GM19193 (cell line): ENCODE results near the gene RFXANK.
A peak's percentile ranks its signal among the peaks of the same experiment; 100 is the strongest.

Source experiments
- POLR2A ChIP-seq: IDR thresholded peaks from 4 replicates; pipeline ENCODE4 v1.6.1; 2011; ENCODE audit not compliant: insufficient read depth, insufficient read length; ENCODE audit errors: extremely low read depth

RFXANK gene

DNA sequence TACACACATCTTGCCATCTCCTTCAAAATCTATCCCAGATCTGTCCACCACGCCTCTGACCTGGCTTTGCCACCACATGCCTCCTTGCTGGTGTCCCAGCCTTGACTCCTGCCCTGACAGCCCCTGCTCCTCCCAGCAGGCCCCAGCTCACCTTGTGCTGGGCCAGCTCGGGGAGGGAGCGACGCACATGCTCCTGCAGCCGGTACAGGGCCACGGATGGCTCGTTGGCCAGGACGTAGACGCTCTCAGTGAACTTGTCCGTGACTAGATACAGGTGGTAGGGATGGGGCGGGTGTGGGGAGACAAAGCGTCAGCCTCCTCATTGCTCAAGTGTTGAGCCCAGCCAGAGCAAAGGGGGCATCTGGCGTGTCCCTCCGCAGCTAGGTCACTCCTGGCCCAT lies 5.3 kb upstream of the RFXANK start:
- TF ChIP-seq POLR2A: no peak

DNA sequence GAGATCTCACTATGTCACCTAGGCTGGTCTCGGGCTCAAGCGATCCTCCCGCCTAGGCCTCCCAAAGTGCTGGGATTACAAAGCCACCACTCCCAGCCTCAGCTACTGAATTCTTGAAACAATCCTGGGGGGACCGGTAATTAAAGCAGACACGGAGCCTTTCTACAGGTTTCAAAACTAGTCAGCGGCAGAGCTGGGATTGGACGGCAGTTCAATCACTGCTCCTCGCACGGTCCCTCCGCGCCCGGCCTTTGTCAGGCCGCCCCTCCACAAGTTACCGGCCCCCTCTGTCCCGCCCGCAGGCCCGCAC lies 335 bp upstream of the RFXANK start:
- TF ChIP-seq POLR2A: no peak

DNA sequence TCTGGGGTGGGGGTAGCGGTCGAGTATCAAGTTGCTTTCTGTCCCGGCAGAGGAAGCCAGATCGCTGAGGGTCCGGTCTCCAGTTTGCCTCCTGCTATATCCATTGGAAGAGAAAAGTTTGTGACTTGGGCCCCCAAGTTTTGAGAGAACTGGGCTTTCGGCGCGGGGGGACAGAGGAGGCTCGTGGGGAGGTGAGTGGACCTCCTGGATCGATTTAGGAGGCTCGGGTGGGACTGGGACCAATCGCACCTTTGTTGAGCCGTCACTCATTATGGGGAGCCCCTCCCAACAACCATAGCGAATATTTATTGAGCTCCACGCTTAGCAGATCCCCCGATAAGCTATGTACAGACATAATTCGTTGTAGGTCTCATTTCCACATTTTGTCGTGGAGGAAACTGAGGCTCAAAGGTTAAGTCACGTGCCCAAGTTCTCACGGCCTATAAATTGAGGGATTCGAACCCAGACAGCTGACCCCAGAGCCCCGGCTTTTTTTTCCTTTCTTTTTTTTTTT lies 909 bp downstream of the RFXANK start:
- peak; percentile 55 for TF ChIP-seq POLR2A

DNA sequence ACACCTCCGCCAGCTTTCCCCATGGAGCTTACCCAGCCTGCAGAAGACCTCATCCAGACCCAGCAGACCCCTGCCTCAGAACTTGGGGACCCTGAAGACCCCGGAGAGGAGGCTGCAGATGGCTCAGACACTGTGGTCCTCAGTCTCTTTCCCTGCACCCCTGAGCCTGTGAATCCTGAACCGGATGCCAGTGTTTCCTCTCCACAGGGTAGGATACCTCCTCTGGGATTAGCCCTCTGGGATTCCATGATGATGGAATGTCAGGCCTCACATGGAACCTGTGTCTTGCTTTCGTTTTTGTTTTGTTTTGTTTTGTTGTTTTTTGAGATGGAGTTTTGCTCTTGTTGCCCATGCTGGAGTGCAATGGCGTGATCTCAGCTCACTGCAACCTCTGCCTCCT lies 1.9 kb downstream of the RFXANK start:
- TF ChIP-seq POLR2A: no peak

DNA sequence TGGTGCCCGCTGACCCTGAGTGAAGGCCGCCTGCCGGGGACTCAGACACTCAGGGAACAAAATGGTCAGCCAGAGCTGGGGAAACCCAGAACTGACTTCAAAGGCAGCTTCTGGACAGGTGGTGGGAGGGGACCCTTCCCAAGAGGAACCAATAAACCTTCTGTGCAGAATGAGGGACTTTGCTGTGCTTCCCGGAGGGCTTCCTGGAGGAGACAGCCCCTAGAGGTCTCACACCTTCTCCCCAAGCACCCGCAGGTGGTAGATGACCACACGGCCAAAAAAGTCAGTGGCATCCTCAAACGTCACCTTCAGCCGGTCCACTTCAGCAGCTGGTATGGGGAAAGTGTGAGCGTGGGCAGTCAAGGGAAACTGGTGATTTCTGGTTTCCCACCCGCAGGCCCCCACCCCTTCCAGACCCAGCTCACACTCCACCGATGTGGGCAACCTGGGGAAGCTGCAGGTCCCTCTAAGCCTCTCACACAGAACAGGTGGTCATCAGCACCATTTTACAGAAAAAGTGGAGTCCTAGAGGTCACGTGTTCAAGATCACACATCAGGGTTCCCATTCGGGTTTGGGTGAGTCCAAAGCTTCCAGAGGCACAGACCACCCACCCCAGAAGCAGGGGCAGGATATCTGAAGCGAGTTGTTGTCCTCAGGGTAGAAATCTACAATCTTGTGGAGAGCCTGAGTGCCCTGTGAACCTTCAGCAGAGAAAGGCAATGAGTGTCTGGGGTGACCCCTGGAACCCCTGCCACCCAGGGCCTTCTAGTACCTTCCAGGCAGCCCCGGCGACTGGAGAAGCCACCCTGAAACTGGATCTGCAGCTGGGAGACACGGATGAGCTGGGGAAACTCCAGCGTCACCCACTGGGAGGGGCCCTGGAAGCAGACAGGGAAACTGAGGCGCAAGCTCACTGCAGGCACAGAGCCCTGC lies 9.9 kb downstream of the RFXANK start:
- no peak for TF ChIP-seq POLR2A

DNA sequence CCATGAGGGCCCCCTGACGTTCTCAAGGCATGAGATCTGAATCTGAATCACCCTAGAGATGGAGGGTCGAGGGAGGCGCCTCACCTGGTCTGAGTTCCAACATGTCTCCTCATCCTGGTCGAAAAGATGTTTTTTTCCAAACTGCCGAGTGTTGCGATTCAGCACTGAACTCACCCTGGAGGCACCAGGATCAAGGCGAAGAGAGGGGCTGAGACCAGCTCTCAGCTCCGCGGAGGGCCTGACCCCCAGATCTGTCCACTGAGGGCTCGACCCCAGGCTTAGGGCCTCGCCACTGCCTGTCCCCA lies 10.6 kb downstream of the RFXANK start:
- no peak for TF ChIP-seq POLR2A

DNA sequence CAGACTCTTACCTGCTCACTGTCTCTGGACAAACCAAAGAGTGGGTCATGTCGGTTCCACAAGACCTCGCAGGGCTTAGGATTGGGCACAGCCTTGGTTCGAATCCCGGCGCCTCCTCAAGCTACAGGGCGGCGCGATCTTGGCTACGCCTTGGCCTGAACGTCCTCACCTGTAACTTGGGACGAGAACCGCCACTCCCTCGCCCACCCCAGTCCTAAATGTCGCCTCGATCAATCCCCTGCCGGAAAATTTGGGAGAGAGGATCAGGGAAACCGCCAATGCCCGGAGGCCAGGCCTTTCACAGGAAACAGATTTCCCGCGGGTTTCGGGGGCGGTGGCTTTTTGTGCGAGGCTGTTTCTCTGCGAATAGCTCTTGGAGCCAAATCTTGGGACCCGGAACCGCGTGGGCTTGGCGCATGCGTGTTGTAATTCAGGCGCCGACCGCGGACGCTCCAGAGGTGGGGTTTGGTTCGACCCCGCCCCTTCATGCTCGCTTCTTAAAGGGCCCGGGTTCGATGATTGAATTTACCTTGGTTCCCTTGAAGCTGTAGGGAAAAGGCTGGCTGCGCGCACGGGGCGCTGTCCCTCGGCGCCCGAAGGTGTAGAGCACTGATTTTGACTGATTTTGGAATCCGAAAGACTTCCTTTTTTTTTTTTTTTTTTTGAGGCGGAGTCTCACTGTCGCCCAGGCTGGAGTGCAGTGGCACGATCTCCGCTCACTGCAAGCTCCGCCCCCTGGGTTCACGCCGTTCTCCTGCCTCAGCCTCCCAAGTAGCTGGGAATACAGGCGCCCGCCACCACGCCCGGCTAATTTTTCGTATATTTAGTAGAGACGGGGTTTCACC lies 11.2 kb downstream of the RFXANK start, which contains the start of gene NR2C2AP:
NR2C2AP (minus strand) TSS at position 403 of the 845 bp plus-strand sequence; CDS start at position 49, 354 bp downstream.
- TF ChIP-seq POLR2A: peak; percentile 64

DNA sequence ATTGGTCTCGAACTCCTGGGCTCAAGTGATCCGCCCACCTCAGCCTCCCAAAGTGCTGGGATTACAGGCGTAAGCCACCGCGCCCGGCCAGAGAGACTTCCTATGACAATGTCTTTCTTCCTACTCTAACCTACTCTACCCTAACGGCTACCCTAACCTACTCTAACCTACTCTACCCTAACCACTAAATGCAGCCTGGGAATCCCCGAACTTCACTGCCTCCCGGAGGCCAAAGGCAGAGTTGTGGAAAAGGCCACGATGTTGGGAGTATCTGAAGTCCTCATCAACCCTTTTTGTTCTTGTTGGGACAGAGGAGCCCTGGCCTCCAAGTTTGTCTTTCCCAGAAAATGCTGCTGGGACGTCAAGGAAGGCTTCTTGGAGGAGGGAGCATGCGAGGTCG lies 12.1 kb downstream of the RFXANK start:
- TF ChIP-seq POLR2A: no peak

DNA sequence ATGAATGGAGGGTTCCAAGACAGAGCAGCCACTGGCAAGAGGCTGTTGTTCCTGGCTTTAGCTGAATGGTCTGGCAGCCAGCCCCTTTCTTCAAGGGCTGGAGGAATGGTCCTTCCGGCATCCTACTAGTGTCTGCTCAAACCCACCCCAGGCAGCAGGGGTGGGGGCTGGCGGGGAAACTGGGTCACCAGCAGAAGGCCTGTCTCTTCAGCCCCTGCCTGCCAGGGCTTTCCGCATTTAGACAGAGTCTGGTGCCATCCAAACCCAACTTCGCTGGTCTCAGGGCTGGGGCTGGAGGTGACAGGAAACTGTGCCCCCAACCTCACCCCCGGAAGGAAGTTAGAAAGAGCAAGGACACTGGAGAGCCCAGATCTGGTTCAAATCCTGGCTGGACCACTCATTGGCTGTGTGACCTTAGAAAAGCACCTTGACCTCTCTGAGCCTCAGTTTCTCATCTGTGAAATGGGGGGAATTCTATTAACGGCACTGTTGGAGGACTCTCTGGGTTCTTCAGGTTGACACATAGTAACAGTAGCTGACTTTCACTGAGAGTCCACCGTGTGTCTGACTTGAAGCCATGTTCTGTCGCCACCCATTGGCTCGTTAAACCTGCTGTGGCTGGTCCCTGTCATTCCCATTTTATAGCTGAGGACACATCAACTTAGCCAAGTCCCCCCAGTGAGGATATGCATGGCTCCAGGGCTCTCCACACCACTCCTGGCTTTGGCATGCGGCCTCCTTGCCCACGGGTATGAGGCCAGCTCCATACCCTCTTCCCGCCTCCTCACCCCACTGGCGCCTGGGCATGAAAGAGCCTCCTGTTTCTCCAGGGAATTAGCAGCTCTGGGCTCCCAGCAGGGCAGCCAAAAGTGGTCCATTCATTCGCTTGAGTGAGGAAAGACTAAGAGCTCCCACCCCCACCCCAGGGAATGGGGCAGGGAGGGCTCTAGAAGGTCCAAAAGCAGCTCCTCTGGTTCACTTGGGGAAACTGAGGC lies 13.7 kb downstream of the RFXANK start:
- TF ChIP-seq POLR2A: no peak

DNA sequence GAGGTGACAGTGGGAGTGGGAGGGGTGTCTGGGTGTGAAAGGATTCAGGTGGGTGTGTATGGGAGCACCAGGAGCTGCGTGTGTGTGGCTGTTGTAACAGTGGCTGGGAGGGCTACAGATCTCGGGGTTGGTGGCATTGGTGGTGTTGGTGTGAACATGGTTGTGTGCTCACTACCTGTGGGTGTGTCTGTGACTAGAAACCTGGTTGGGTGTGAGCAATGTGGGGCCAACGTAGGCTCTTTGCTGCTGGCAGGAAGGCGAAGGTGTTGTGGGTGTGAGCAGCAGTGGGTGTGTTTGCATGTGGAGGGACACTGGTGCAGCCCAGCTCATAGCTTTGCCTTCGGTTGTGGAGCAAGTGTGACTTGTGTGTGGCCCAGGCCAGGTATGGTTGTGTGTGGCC lies 14.9 kb downstream of the RFXANK start:
- no peak for TF ChIP-seq POLR2A

DNA sequence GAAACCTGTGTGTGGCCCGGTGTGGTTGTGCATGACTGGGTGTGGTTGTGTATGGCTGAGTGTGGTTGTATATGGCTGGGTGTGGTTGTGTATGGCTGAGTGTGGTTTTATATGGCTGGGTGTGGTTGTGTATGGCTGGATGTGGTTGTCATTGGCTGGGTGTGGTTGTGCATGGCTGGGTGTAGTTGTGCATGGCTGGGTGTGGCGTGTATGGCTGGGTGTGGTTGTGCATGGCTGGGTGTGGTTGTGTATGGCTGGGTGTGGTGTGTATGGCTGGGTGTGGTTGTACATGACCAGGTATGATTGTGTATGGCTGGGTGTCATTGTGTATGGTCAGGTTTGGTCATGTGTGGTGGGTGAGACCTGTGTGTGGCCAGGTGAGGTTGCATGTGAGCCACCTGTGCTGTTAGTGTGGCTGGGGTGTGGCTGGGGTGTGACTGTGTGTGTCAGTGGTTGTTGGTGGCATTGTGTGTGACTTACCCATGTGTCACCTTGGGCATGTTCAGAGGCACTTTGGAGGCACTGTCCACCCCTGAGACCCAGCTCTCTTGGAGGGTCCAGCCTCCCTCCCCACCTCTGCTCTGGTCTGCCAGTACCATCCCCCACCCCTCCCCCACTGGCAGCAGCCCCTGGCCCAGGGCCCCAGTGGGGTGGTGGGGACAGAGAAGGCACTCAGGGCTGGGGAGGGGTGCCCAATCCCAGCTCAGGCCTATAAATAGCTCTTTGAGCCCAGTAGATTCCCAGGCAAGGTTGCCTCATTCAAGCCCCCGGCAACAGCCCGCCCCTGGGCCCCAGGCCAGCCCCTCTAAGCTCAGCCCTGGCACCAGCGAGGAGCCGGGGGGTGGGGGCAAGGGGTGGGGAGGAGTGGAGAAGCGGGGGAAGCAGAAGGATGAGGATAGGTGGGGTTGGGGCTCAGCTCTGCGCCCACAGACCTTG lies 15.8 kb downstream of the RFXANK start:
- TF ChIP-seq POLR2A: no peak

DNA sequence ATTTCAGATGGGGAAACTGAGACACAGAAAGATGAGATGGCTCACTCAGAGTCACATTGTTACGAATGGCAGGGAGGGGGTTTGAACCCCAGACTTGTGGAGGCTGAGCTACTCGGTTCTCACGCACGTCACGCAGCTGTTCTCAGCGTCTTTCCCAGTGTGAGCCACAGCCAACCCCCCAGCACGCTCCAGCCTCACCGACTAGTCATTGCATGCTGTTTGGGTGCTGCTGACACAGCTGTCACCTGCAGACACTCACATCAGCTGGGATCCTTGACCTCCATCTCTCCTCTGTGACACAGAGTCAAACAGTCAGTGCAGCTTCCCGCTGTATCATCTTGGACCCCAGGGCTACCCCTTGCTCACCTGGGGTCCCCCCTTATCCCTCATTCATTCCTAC lies 17.3 kb downstream of the RFXANK start:
- no peak for TF ChIP-seq POLR2A
